Activated CD8-positive, alpha-beta memory T cell treated with anti-CD3 and anti-CD28 coated beads for 36 hours (primary cell): ENCODE results near the gene SYNM. TPM values are rescaled to one million over a fixed set of nuclear protein-coding genes. Genes with fewer than 3 reads are reported as not detected.

Experiments used
- CTCF ChIA-PET: fragments of 350-600 bp; sonication (Branson Sonifier 250); formaldehyde crosslinking; loops from one replicate; lab custom pipeline; 2021; ENCODE audit warnings: antibody characterized with exemption; lab: Charles Lee
- POLR2A ChIA-PET: fragments of 350-600 bp; sonication (Branson Sonifier 250); formaldehyde crosslinking; loops from one replicate; lab custom pipeline; 2021; ENCODE audit warnings: antibody characterized with exemption; lab: Charles Lee
- total RNA-seq, 2 experiments: library from RNA; stranded (reverse); gene quantifications; one replicate each; pipeline ENCODE4 v1.2.3, GENCODE V29; 2021

The SYNM gene
- total RNA-seq, 2 experiments from 2014 or later: 1.0 to 1.2 TPM

GRCh38 chr15:99132634-99133287, 27.9 kb downstream of the SYNM start:
- ChIA-PET CTCF (no interaction called here), POLR2A (no interaction called here)

- POLR2A ChIA-PET: no interaction called here
- CTCF ChIA-PET: no interaction called here
Measured at GRCh38 chr15:99134317-99134821, 29.5 kb downstream of the SYNM start.

- ChIA-PET CTCF (no interaction called here), POLR2A (no interaction called here)
Measured at GRCh38 chr15:99135194-99135593, 30.3 kb downstream of the SYNM start.

GRCh38 chr15:99137111-99137546, 32.2 kb downstream of the SYNM start:
- ChIA-PET POLR2A (no interaction called here), CTCF (no interaction called here)

- CTCF ChIA-PET: no interaction called here
- POLR2A ChIA-PET: no interaction called here
Measured at GRCh38 chr15:99137877-99138276, 33.0 kb downstream of the SYNM start.

- CTCF ChIA-PET: no interaction called here
Measured at GRCh38 chr15:99138491-99138982, 33.7 kb downstream of the SYNM start.

GRCh38 chr15:99139276-99139675, 34.4 kb downstream of the SYNM start:
- ChIA-PET CTCF (no interaction called here), POLR2A (no interaction called here)

More at GRCh38 chr15:99138491-99138982, 33.7 kb downstream of the SYNM start:
- POLR2A ChIA-PET: no interaction called here

- POLR2A ChIA-PET: no interaction called here
- CTCF ChIA-PET: no interaction called here
Measured at GRCh38 chr15:99140590-99140989, 35.7 kb downstream of the SYNM start.

- ChIA-PET CTCF (no interaction called here), POLR2A (no interaction called here)
Measured at GRCh38 chr15:99141943-99142342, 37.1 kb downstream of the SYNM start.

- ChIA-PET CTCF (no interaction called here), POLR2A (no interaction called here)
Measured at GRCh38 chr15:99142562-99142961, 37.7 kb downstream of the SYNM start.

GRCh38 chr15:99143242-99143641, 38.4 kb downstream of the SYNM start:
- ChIA-PET CTCF (no interaction called here), POLR2A (no interaction called here)

- ChIA-PET POLR2A (no interaction called here), CTCF (no interaction called here)
Measured at GRCh38 chr15:99143655-99144610, 39.1 kb downstream of the SYNM start.

- ChIA-PET POLR2A (no interaction called here), CTCF (no interaction called here)
Measured at GRCh38 chr15:99145005-99145404, 40.1 kb downstream of the SYNM start.

GRCh38 chr15:99145778-99146177, 40.9 kb downstream of the SYNM start:
- ChIA-PET CTCF (no interaction called here), POLR2A (no interaction called here)

- ChIA-PET CTCF (no interaction called here), POLR2A (no interaction called here)
Measured at GRCh38 chr15:99146661-99147060, 41.8 kb downstream of the SYNM start.

- CTCF ChIA-PET: no interaction called here
Measured at GRCh38 chr15:99148851-99149276, 44.0 kb downstream of the SYNM start.

GRCh38 chr15:99149366-99149765, 44.5 kb downstream of the SYNM start:
- POLR2A ChIA-PET: no interaction called here

More at GRCh38 chr15:99148851-99149276, 44.0 kb downstream of the SYNM start:
- POLR2A ChIA-PET: no interaction called here

GRCh38 chr15:99151156-99151555, 46.3 kb downstream of the SYNM start:
- ChIA-PET POLR2A (no interaction called here), CTCF (no interaction called here)

More at GRCh38 chr15:99149366-99149765, 44.5 kb downstream of the SYNM start:
- CTCF ChIA-PET: no interaction called here

- ChIA-PET POLR2A (no interaction called here), CTCF (no interaction called here)
Measured at GRCh38 chr15:99153026-99153535, 48.2 kb downstream of the SYNM start.

- ChIA-PET CTCF (no interaction called here), POLR2A (no interaction called here)
Measured at GRCh38 chr15:99154271-99154670, 49.4 kb downstream of the SYNM start.
